H1 (cell line): ENCODE measurements around the gene PRPF18. TPM values are rescaled to one million over a fixed set of nuclear protein-coding genes. Genes with fewer than 3 reads are reported as not detected.

ENCODE experiments used
- TBP ChIP-seq: IDR thresholded peaks from 2 replicates; pipeline ENCODE4 v1.6.1; 2011; ENCODE audit warnings: low read depth, low read length, improper control_type of control experiment
- polyA plus RNA-seq, 7 experiments: library from polyadenylated mRNA; depleted of rRNA in 3 of 7; stranded (reverse) in 5 of 7; unstranded in 2 of 7; fragments of >200 nt in 5 of 7; fragments of 200-250 nt in 2 of 7; gene quantifications; 1 replicate in 5 of 7; 2 replicates in 1 of 7; 4 replicates in 1 of 7; pipeline versions ENCODE4 v1.2.1 to v1.2.3, GENCODE V29; 2011 to 2013; ENCODE audit warnings: missing spikeins in 2 of 7, mixed read lengths in 2 of 7
- total RNA-seq: library from RNA; stranded (reverse); fragmentation: NEBNext Ultra II Directional; extraction: Animal tissue kit (Norgen Biotek cat#: 25700); gene quantifications from 2 replicates; pipeline ENCODE4 v1.2.1, GENCODE V29; 2021

Gene PRPF18
- total and polyA plus RNA-seq, 2 of the 8 experiments (the other 6 are each of a cell fraction or from before 2014, with no cell fraction given), result 3.8 to 12.6 TPM

DNA sequence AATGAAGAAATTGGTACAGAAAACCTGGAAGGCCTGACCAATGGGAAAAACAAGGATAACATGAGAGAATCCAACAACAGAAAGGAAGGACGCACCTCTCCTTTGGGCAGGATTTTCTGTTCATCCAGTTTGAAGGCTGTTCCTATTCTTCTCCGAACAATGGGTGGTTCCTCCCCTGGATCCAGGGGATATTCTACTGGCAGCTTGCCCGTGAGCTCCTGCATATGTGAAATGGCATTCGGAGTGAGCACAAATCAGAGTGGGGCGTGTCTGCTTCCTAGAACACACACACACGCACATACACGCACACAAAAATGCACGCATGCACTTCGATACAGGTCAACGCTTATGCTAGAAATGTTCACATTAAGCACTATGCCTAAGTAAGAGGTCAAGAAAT, 83.5 kb downstream of the PRPF18 start (continued):
- no peak for TF ChIP-seq TBP
